Muscle of leg (tissue), 11 donors: ENCODE results near the gene NUP93. TPM values are rescaled to one million over a fixed set of nuclear protein-coding genes. Genes with fewer than 3 reads are reported as not detected.
A peak's percentile ranks its signal among the peaks of the same experiment; 100 is the strongest.

Experiments
- DNase-seq: peaks from one replicate; pipeline ENCODE4 v3.0.0; 2013
- H3K27ac ChIP-seq: one replicate; pipeline ENCODE4 v1.5.1; 2013; ENCODE audit warnings: mild to moderate bottlenecking, low read length, control low read depth
- H3K27me3 ChIP-seq: one replicate; pipeline ENCODE4 v1.6.1; 2013; ENCODE audit warnings: low read length; ENCODE audit not compliant: control insufficient read depth, insufficient read depth
- H3K36me3 ChIP-seq: one replicate; pipeline ENCODE4 v1.6.1; 2013; ENCODE audit warnings: low read length; ENCODE audit not compliant: control insufficient read depth, insufficient read depth
- H3K4me1 ChIP-seq: one replicate; pipeline ENCODE4 v1.6.1; 2013; ENCODE audit warnings: low read length; ENCODE audit not compliant: control insufficient read depth, insufficient read depth
- H3K4me3 ChIP-seq: one replicate; pipeline ENCODE4 v1.5.1; 2013; ENCODE audit warnings: low read length, control low read depth
- H3K9me3 ChIP-seq: replicated peaks from 2 replicates; pipeline ENCODE4 v1.6.1; 2013; ENCODE audit warnings: low read depth, low read length; ENCODE audit not compliant: control insufficient read depth
- WGBS: methylation state at CpG from one replicate; pipeline ENCODE4 v1.1.5; 2013; ENCODE audit warnings: missing lambda C conversion rate; ENCODE audit not compliant: insufficient coverage; 5-methylcytosine and 5-hydroxymethylcytosine counted together
- polyA plus RNA-seq, 8 donors: library from polyadenylated mRNA; unstranded; fragments of 120-200 nt; gene quantifications; one replicate each; pipeline versions ENCODE4 v1.2.1 to v1.2.3, GENCODE V29; 2013; ENCODE audit warnings: inconsistent platforms in 1 of 8, low replicate concordance in 1 of 8; ENCODE audit not compliant: insufficient read length in 8 of 8, insufficient read depth in 1 of 8
- total RNA-seq: library from RNA; stranded (reverse); fragments of 120-200 nt; gene quantifications from one replicate; pipeline ENCODE4 v1.2.4, GENCODE V29; 2013

NUP93 gene
- total and polyA plus RNA-seq, 9 donors, result 42.9 to 54.6 (median 45.9) TPM

GRCh38 chr16:56775162-56775561 lies 45.2 kb downstream of the NUP93 start:
- H3K4me3 ChIP-seq, result no peak overlapping the region
- H3K9me3 ChIP-seq, result no peaks in the 10 kb centered on the region
- no peaks in the 10 kb centered on the region for H3K27me3 ChIP-seq
- no peaks in the 10 kb centered on the region for H3K4me1 ChIP-seq
- H3K27ac ChIP-seq, result no peak overlapping the region
- no peaks in the 10 kb centered on the region for H3K36me3 ChIP-seq
- WGBS, result 0% methylated on average over 1 of the region's 4 CpGs
- DNase-seq, result no peak

GRCh38 chr16:56776562-56776961 lies 46.6 kb downstream of the NUP93 start:
- Histone ChIP-seq H3K4me1 (no peaks in the 10 kb centered on the region), H3K4me3 (no peak overlapping the region), H3K36me3 (no peaks in the 10 kb centered on the region), H3K27me3 (no peaks in the 10 kb centered on the region), H3K27ac (no peak overlapping the region), H3K9me3 (no peaks in the 10 kb centered on the region)
- WGBS, result 33% methylated on average over 1 of the region's 1 CpG
- DNase-seq, result peak; percentile 36

- no peak overlapping the region for H3K27ac ChIP-seq
- H3K27me3 ChIP-seq, result no peaks in the 10 kb centered on the region
- H3K9me3 ChIP-seq, result no peaks in the 10 kb centered on the region
- H3K4me1 ChIP-seq, result no peaks in the 10 kb centered on the region
- no peak overlapping the region for H3K4me3 ChIP-seq
- H3K36me3 ChIP-seq, result no peaks in the 10 kb centered on the region
- no peak for DNase-seq
- WGBS, result no CpG with 5 or more reads among the region's 5 CpGs
Observed at GRCh38 chr16:56777001-56777400, 47.1 kb downstream of the NUP93 start.

GRCh38 chr16:56777482-56777881 lies 47.6 kb downstream of the NUP93 start:
- no peak overlapping the region for H3K27ac ChIP-seq
- H3K9me3 ChIP-seq, result no peaks in the 10 kb centered on the region
- no peak for DNase-seq
- no peaks in the 10 kb centered on the region for H3K4me1 ChIP-seq
- H3K36me3 ChIP-seq, result no peaks in the 10 kb centered on the region
- no peaks in the 10 kb centered on the region for H3K27me3 ChIP-seq
- H3K4me3 ChIP-seq, result no peak overlapping the region
- 52% methylated on average over 3 of the region's 5 CpGs for WGBS

DNA sequence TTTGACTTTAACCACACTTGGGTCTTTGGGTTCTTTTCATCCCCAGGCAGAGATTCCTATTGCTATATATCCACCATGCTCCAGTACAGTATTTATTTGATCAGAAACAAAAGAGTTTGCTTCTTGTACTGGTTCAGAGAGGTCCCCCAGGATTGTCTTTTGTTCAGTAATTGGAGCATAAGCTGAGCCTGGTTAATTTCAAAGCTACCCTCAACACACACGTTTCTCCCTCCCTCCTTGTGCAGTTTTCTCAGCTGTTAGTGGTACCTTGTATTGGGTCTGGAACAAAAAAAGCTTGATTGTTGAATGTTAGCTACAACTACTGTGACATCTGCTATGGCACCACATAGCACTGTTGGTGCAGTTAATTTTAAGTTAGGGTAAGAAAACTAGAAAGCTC lies 50.0 kb downstream of the NUP93 start:
- H3K9me3 ChIP-seq, result no peaks in the 10 kb centered on the region
- no peak for DNase-seq
- no peak overlapping the region for H3K4me3 ChIP-seq
- no peaks in the 10 kb centered on the region for H3K4me1 ChIP-seq
- no CpG with 5 or more reads among the region's 1 CpG for WGBS
- H3K36me3 ChIP-seq, result no peaks in the 10 kb centered on the region
- no peak overlapping the region for H3K27ac ChIP-seq
- H3K27me3 ChIP-seq, result no peaks in the 10 kb centered on the region

DNA sequence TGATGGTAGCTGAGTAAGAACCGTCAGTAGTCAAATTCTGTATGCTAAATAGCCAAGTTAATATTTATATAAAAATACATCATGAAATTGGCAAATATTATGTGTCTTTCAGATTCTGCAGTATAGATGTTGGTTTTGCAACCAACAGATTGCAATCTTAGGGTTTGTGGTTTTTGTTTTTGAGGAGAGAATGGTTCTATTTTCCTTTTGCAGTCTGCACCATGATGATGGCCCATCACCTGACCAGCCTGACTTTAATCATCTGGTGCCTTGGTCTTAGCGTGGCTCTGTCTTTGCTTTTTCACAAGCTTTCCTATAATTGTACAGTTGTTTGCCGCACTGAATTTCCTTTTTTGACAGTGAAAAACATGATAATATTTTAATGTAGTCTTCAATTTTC lies 50.7 kb downstream of the NUP93 start:
- Histone ChIP-seq H3K36me3 (no peaks in the 10 kb centered on the region), H3K4me3 (no peak overlapping the region), H3K27me3 (no peaks in the 10 kb centered on the region), H3K27ac (no peak overlapping the region), H3K4me1 (no peaks in the 10 kb centered on the region), H3K9me3 (no peaks in the 10 kb centered on the region)
- no CpG with 5 or more reads among the region's 3 CpGs for whole genome bisulfite sequencing
- no peak for DNase-seq

- WGBS, result 34% methylated on average over 3 of the region's 6 CpGs
- Histone ChIP-seq H3K27me3 (no peaks in the 10 kb centered on the region), H3K27ac (no peak overlapping the region), H3K4me1 (no peaks in the 10 kb centered on the region), H3K36me3 (no peaks in the 10 kb centered on the region), H3K9me3 (no peaks in the 10 kb centered on the region), H3K4me3 (no peak overlapping the region)
- DNase-seq, result peak; percentile 18
Observed at GRCh38 chr16:56781528-56781961, 51.6 kb downstream of the NUP93 start.

- no peak for DNase-seq
- Histone ChIP-seq H3K9me3 (no peaks in the 10 kb centered on the region), H3K4me1 (no peaks in the 10 kb centered on the region), H3K27me3 (no peaks in the 10 kb centered on the region), H3K4me3 (no peak overlapping the region), H3K27ac (no peak overlapping the region), H3K36me3 (no peaks in the 10 kb centered on the region)
- WGBS, result no CpG with 5 or more reads among the region's 5 CpGs
Observed at GRCh38 chr16:56783344-56783743, 53.4 kb downstream of the NUP93 start.

DNA sequence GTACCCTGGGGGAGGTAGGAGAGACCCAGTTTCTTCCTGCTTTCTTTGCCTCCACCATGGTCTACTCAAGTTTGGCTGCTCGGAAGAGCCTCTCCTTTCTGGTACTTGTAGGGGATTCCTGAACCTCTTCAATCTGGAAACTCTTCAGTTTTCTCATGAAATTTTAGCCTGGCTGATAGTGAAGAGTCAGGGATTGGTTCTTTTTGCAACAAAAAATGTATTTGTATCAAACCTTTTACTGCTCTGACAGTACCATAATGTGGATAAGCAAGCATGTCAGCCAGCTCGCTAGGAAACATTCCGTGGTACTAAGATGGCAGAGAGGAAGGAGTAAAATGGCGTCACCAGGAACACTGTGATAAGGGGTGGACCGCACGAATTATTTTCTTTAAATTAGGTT lies 55.4 kb downstream of the NUP93 start:
- 93% methylated on average over 3 of the region's 6 CpGs for WGBS
- Histone ChIP-seq H3K4me1 (no peaks in the 10 kb centered on the region), H3K9me3 (no peaks in the 10 kb centered on the region), H3K27me3 (no peaks in the 10 kb centered on the region), H3K27ac (no peak overlapping the region), H3K4me3 (no peak overlapping the region), H3K36me3 (no peaks in the 10 kb centered on the region)
- no peak for DNase-seq

- Histone ChIP-seq H3K4me1 (no peaks in the 10 kb centered on the region), H3K9me3 (no peaks in the 10 kb centered on the region), H3K4me3 (no peak overlapping the region), H3K36me3 (no peaks in the 10 kb centered on the region), H3K27ac (no peak overlapping the region), H3K27me3 (no peaks in the 10 kb centered on the region)
- DNase-seq, result no peak
- WGBS, result 47% methylated on average over 4 of the region's 6 CpGs
Observed at GRCh38 chr16:56787167-56787566, 57.2 kb downstream of the NUP93 start.

GRCh38 chr16:56788435-56788834 lies 58.5 kb downstream of the NUP93 start:
- no peaks in the 10 kb centered on the region for H3K27me3 ChIP-seq
- WGBS, result no CpG with 5 or more reads among the region's 4 CpGs
- H3K4me3 ChIP-seq, result no peak overlapping the region
- no peaks in the 10 kb centered on the region for H3K4me1 ChIP-seq
- H3K36me3 ChIP-seq, result no peaks in the 10 kb centered on the region
- H3K27ac ChIP-seq, result no peak overlapping the region
- no peak for DNase-seq
- no peaks in the 10 kb centered on the region for H3K9me3 ChIP-seq
